ENCODE measurements around the gene TCF3.

GRCh38 chr19:1615156-1615765, 37.2 kb downstream of the TCF3 start:
- TF ChIP-seq CTCF (IDR thresholded peaks at IDR 0.05; ENCODE audit: low read depth, low read length, missing input control) (no peak), ZBTB33 (IDR thresholded peaks at IDR 0.05) (no peak), RXRA (IDR thresholded peaks at IDR 0.05) (no peak), MAX (IDR thresholded peaks at IDR 0.05) (no peak), REST (IDR thresholded peaks at IDR 0.05) (no peak), TAF1 (conservative IDR thresholded peaks at IDR 0.05) (no peak), HNF4G (IDR thresholded peaks at IDR 0.05) (no peak), GABPA (IDR thresholded peaks at IDR 0.05 in 1 of 2, conservative IDR thresholded peaks at IDR 0.05 in 1 of 2) (no peak), FOXA1 (IDR thresholded peaks at IDR 0.05) (no peak), ATF3 (IDR thresholded peaks at IDR 0.05) (no peak), RAD21 (IDR thresholded peaks at IDR 0.05) (no peak)
